H1 (cell line): ENCODE measurements around the gene KCNT1. TPM values are rescaled to one million over a fixed set of nuclear protein-coding genes. Genes with fewer than 3 reads are reported as not detected.

ENCODE experiments used
- BCL11A ChIP-seq, 2 experiments: IDR thresholded peaks; one replicate each; pipeline ENCODE4 v1.6.1; 2011; ENCODE audit warnings: low read depth in 2 of 2, low read length in 2 of 2, mild to moderate bottlenecking in 2 of 2
- GABPA ChIP-seq: IDR thresholded peaks from 2 replicates; pipeline ENCODE4 v1.6.1; 2011; ENCODE audit warnings: mild to moderate bottlenecking, low read length, moderate library complexity, borderline replicate concordance; ENCODE audit not compliant: insufficient read depth
- NRF1 ChIP-seq: IDR thresholded peaks from 2 replicates; pipeline ENCODE4 v1.6.1; 2011; ENCODE audit warnings: mild to moderate bottlenecking, low read depth, low read length, improper control_type of control experiment
- PHF8 ChIP-seq: fragments of 200-600 bp; sonication (generic); conservative IDR thresholded peaks from 2 replicates; pipeline ENCODE4 v1.7.1; 2012; ENCODE audit warnings: low read depth, mild to moderate bottlenecking, inconsistent platforms, low read length, moderate library complexity
- polyA plus RNA-seq, 7 experiments: library from polyadenylated mRNA; depleted of rRNA in 3 of 7; stranded (reverse) in 5 of 7; unstranded in 2 of 7; fragments of >200 nt in 5 of 7; fragments of 200-250 nt in 2 of 7; gene quantifications; 1 replicate in 5 of 7; 2 replicates in 1 of 7; 4 replicates in 1 of 7; pipeline versions ENCODE4 v1.2.1 to v1.2.3, GENCODE V29; 2011 to 2013; ENCODE audit warnings: missing spikeins in 2 of 7, mixed read lengths in 2 of 7
- total RNA-seq: library from RNA; stranded (reverse); fragmentation: NEBNext Ultra II Directional; extraction: Animal tissue kit (Norgen Biotek cat#: 25700); gene quantifications from 2 replicates; pipeline ENCODE4 v1.2.1, GENCODE V29; 2021

Gene KCNT1
- total and polyA plus RNA-seq, 2 of the 8 experiments (the other 6 are each of a cell fraction or from before 2014, with no cell fraction given) = 0.13 to 0.20 TPM

DNA sequence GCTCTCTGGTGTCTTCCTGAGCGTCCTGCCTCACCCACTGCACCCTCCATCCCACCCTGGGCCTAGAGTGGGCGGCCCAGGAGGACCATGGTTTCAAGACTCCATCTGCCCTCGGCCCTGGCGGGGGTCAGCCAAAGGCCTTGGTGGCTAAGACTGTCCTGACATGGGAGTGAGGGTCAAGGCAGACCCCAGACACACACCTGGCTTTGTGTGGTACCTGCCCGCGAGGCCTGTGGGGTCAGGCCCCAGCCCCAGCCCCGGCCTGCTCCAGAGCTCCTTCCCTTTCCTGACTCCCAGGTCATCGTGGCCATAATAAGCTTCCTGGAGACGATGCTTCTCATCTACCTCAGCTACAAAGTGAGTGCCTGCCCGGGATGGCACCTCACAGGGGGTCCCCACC lies 54.6 kb downstream of the KCNT1 start (continued):
- TF ChIP-seq PHF8 (no peak), NRF1 (no peak), GABPA (no peak), BCL11A (IDR thresholded peaks at IDR 0.05; ENCODE audit: low read depth in 2 of 2, low read length in 2 of 2) (no peak)
